IMR-90 (cell line): ENCODE measurements around the gene ABHD16A. TPM values are rescaled to one million over a fixed set of nuclear protein-coding genes. Genes with fewer than 3 reads are reported as not detected.
A peak's percentile ranks its signal among the peaks of the same experiment; 100 is the strongest.

Source experiments
- ATAC-seq: fragments of 200-7000 bp; cut with Tn5 transposase; 2 replicates; pipeline ENCODE4 v1.9.1; 2020; ENCODE audit warnings: low read depth, mild to moderate bottlenecking, moderate library complexity
- BruUV-seq: library from RNA; stranded (reverse); fragments of 400-500 nt; replicated peaks from 2 replicates; lab custom pipeline; 2021; lab: Mats Ljungman, UMichigan
- CTCF ChIA-PET: fragments of 300-600 bp; formaldehyde crosslinking; extraction: SDS; loops from one replicate; lab custom pipeline; 2021; ENCODE audit warnings: antibody characterized with exemption; lab: Yijun Ruan, JAX
- POLR2A ChIA-PET: fragments of 300-600 bp; sonication (Branson Sonifier 250); formaldehyde crosslinking; loops from one replicate; lab custom pipeline; 2022; ENCODE audit warnings: antibody characterized with exemption; ENCODE audit not compliant: unreplicated experiment; lab: Charles Lee
- DNase-seq: peaks from one replicate; pipeline ENCODE4 v3.0.0; 2013
- H2AFZ ChIP-seq: replicated peaks from 2 replicates; pipeline ENCODE3; 2013; ENCODE audit warnings: low read length, mild to moderate bottlenecking; ENCODE audit not compliant: poor library complexity
- H2AK5ac ChIP-seq: 2 replicates; pipeline ENCODE4 v1.6.1; 2013; ENCODE audit warnings: low read depth, low read length, inconsistent platforms
- H2AK9ac ChIP-seq: replicated peaks from 2 replicates; pipeline ENCODE3; 2013; ENCODE audit warnings: mild to moderate bottlenecking, low read depth, low read length, moderate library complexity; ENCODE audit not compliant: poor library complexity
- H2BK120ac ChIP-seq: 2 replicates; pipeline ENCODE4 v1.6.1; 2013; ENCODE audit warnings: low read depth, low read length, inconsistent platforms
- H2BK15ac ChIP-seq: 3 replicates; pipeline ENCODE4 v1.6.1; 2013; ENCODE audit warnings: low read depth, low read length, inconsistent platforms
- H2BK20ac ChIP-seq: 2 replicates; pipeline ENCODE4 v1.6.1; 2013; ENCODE audit warnings: low read depth, mild to moderate bottlenecking, inconsistent platforms, low read length, moderate library complexity
- H2BK5ac ChIP-seq: 2 replicates; pipeline ENCODE4 v1.6.1; 2013; ENCODE audit warnings: mild to moderate bottlenecking, low read depth, low read length, inconsistent platforms; ENCODE audit not compliant: poor library complexity, severe bottlenecking
- H3K14ac ChIP-seq: replicated peaks from 2 replicates; pipeline ENCODE4 v1.6.1; 2013; ENCODE audit warnings: low read depth, low read length, inconsistent platforms
- H3K18ac ChIP-seq: 2 replicates; pipeline ENCODE4 v1.6.1; 2013; ENCODE audit warnings: low read depth, low read length, control low read depth
- H3K23ac ChIP-seq: 2 replicates; pipeline ENCODE4 v1.6.1; 2013; ENCODE audit warnings: low read depth, low read length, inconsistent platforms
- H3K27ac ChIP-seq: 2 replicates; pipeline ENCODE4 v1.5.1; 2013; ENCODE audit warnings: mild to moderate bottlenecking, control low read depth, low read length; ENCODE audit not compliant: insufficient read depth
- H3K27me3 ChIP-seq: 2 replicates; pipeline ENCODE4 v1.6.1; 2013; ENCODE audit warnings: low read length; ENCODE audit not compliant: control insufficient read depth, insufficient read depth
- H3K36me3 ChIP-seq: 2 replicates; pipeline ENCODE4 v1.6.1; 2013; ENCODE audit warnings: low read length, mixed read lengths; ENCODE audit not compliant: control insufficient read depth, insufficient read depth
- H3K4ac ChIP-seq: 2 replicates; pipeline ENCODE4 v1.6.1; 2013; ENCODE audit warnings: low read depth, low read length, inconsistent platforms
- H3K4me1 ChIP-seq: 2 replicates; pipeline ENCODE4 v1.6.1; 2013; ENCODE audit warnings: low read length, mixed read lengths; ENCODE audit not compliant: control insufficient read depth, insufficient read depth
- H3K4me2 ChIP-seq: 2 replicates; pipeline ENCODE4 v1.6.1; 2013; ENCODE audit warnings: low read depth, mild to moderate bottlenecking, control low read depth, low read length, moderate library complexity
- H3K4me3 ChIP-seq: 2 replicates; pipeline ENCODE4 v1.5.1; 2013; ENCODE audit warnings: low read depth, mild to moderate bottlenecking, control low read depth, low read length, moderate library complexity; ENCODE audit not compliant: insufficient read depth
- H3K56ac ChIP-seq: 2 replicates; pipeline ENCODE4 v1.6.1; 2013; ENCODE audit warnings: low read length, inconsistent platforms; ENCODE audit not compliant: insufficient read depth; ENCODE audit errors: extremely low read depth
- H3K79me1 ChIP-seq, 2 experiments: 2 replicates each; pipeline ENCODE4 v1.6.1; 2013; ENCODE audit warnings: low read length in 2 of 2, inconsistent platforms in 1 of 2, low read depth in 1 of 2
- H3K9ac ChIP-seq: 2 replicates; pipeline ENCODE4 v1.6.1; 2013; ENCODE audit warnings: low read depth, low read length, control low read depth
- H3K9me1 ChIP-seq: 2 replicates; pipeline ENCODE4 v1.6.1; 2013; ENCODE audit warnings: low read length, inconsistent platforms; ENCODE audit not compliant: insufficient read depth
- H3K9me3 ChIP-seq: 2 replicates; pipeline ENCODE4 v1.6.1; 2013; ENCODE audit warnings: low read length; ENCODE audit not compliant: control insufficient read depth, insufficient read depth
- H4K20me1 ChIP-seq: 2 replicates; pipeline ENCODE4 v1.6.1; 2013; ENCODE audit warnings: low read length, inconsistent platforms; ENCODE audit not compliant: insufficient read depth
- H4K5ac ChIP-seq: 2 replicates; pipeline ENCODE4 v1.6.1; 2013; ENCODE audit warnings: mild to moderate bottlenecking, low read depth, low read length, control low read depth
- H4K8ac ChIP-seq, 2 experiments: 2 replicates each; pipeline ENCODE4 v1.6.1; 2013; ENCODE audit warnings: low read depth in 2 of 2, low read length in 2 of 2, control low read depth in 1 of 2, inconsistent platforms in 1 of 2
- H4K91ac ChIP-seq: 2 replicates; pipeline ENCODE4 v1.6.1; 2013; ENCODE audit warnings: low read depth, low read length, inconsistent platforms; ENCODE audit not compliant: insufficient read depth
- BHLHE40 ChIP-seq: fragments of 150-350 bp; IDR thresholded peaks from 2 replicates; pipeline ENCODE4 v1.6.1; 2016; ENCODE audit warnings: mild to moderate bottlenecking, low read depth, low read length
- CEBPB ChIP-seq: IDR thresholded peaks from 2 replicates; pipeline ENCODE4 v1.6.1; 2012; ENCODE audit warnings: low read depth, low read length, improper control_type of control experiment
- CHD1 ChIP-seq: IDR thresholded peaks from 2 replicates; pipeline ENCODE4 v1.6.1; 2012; ENCODE audit warnings: low read depth, low read length, improper control_type of control experiment
- CTCF ChIP-seq: conservative IDR thresholded peaks from 2 replicates; pipeline ENCODE4 v1.5.1; 2012; ENCODE audit warnings: mild to moderate bottlenecking, low read depth, low read length, improper control_type of control experiment
- FOS ChIP-seq: fragments of 150-350 bp; IDR thresholded peaks from 2 replicates; pipeline ENCODE4 v1.6.1; 2016; ENCODE audit warnings: low read depth, low read length
- MAFK ChIP-seq: IDR thresholded peaks from 2 replicates; pipeline ENCODE4 v1.6.1; 2012; ENCODE audit warnings: low read depth, low read length, improper control_type of control experiment
- MAZ ChIP-seq: IDR thresholded peaks from 2 replicates; pipeline ENCODE4 v1.6.1; 2012; ENCODE audit warnings: low read depth, mild to moderate bottlenecking, low read length, improper control_type of control experiment, moderate library complexity, borderline replicate concordance
- NFE2L2 ChIP-seq: fragments of 150-350 bp; IDR thresholded peaks from 2 replicates; pipeline ENCODE4 v1.6.1; 2016; ENCODE audit warnings: low read depth, mild to moderate bottlenecking, low read length
- POLR2A ChIP-seq: IDR thresholded peaks from 2 replicates; pipeline ENCODE4 v1.6.1; 2012; ENCODE audit warnings: mild to moderate bottlenecking, low read depth, low read length
- RAD21 ChIP-seq: IDR thresholded peaks from 2 replicates; pipeline ENCODE4 v1.6.1; 2012; ENCODE audit warnings: low read length, improper control_type of control experiment
- RCOR1 ChIP-seq: IDR thresholded peaks from 2 replicates; pipeline ENCODE4 v1.6.1; 2012; ENCODE audit warnings: mild to moderate bottlenecking, low read length, improper control_type of control experiment; ENCODE audit not compliant: insufficient replicate concordance
- RFX5 ChIP-seq: IDR thresholded peaks from 2 replicates; pipeline ENCODE4 v1.8.0; 2012; ENCODE audit warnings: low read depth, mild to moderate bottlenecking, low read length, moderate library complexity
- SMC3 ChIP-seq: fragments of 150-350 bp; IDR thresholded peaks from 2 replicates; pipeline ENCODE4 v1.6.1; 2016; ENCODE audit warnings: low read depth, mild to moderate bottlenecking, antibody characterized with exemption, low read length, moderate library complexity
- USF2 ChIP-seq: fragments of 150-350 bp; IDR thresholded peaks from 2 replicates; pipeline ENCODE4 v1.6.1; 2017; ENCODE audit warnings: mild to moderate bottlenecking, antibody characterized with exemption, low read length, low read depth
- WGBS, 2 experiments: methylation state at CpG; one replicate each; pipeline versions ENCODE4 v1.1.5 to v1.1.7; 2013; ENCODE audit warnings: missing lambda C conversion rate in 2 of 2; ENCODE audit not compliant: insufficient read length in 1 of 2; ENCODE audit errors: extremely low coverage in 2 of 2; 5-methylcytosine and 5-hydroxymethylcytosine counted together
- dilution Hi-C: fragments of 300-500 bp; cut with HindIII; formaldehyde crosslinking; loops from one replicate; pipeline ENCODE4 v1.14.3; 2018; ENCODE audit warnings: low sequenced_read_pairs; ENCODE audit not compliant: unreplicated experiment
- in situ Hi-C: fragments of 300-500 bp; cut with MboI; formaldehyde crosslinking; loops from 3 replicates; pipeline ENCODE4 v1.14.3; 2019; ENCODE audit warnings: low sequenced_read_pairs, inconsistent platforms, mixed read lengths
- intact Hi-C: fragments of 100-400 bp; cut with micrococcal nuclease; formaldehyde crosslinking; loops from 2 replicates; pipeline ENCODE4 v1.10.0; 2022
- polyA plus RNA-seq, 3 experiments: library from polyadenylated mRNA; depleted of rRNA; stranded (reverse); fragments of >200 nt; gene quantifications; 2 replicates each; pipeline ENCODE4 v1.2.3, GENCODE V29; 2012; ENCODE audit warnings: low replicate concordance in 1 of 3
- total RNA-seq: library from RNA; depleted of rRNA; stranded (reverse); fragments of >200 nt; gene quantifications from 2 replicates; pipeline ENCODE4 v1.2.3, GENCODE V29; 2012
- TF ChIP-seq, protein P1 (sequence below): fragments of 150-350 bp; IDR thresholded peaks from 2 replicates; pipeline ENCODE4 v1.6.1; 2016; ENCODE audit warnings: low read depth, mild to moderate bottlenecking, low read length, moderate library complexity, borderline replicate concordance

The ABHD16A gene
- total and polyA plus RNA-seq, 2 of the 4 experiments (the other 2 are of a cell fraction) = 31.5 to 35.1 TPM

DNA sequence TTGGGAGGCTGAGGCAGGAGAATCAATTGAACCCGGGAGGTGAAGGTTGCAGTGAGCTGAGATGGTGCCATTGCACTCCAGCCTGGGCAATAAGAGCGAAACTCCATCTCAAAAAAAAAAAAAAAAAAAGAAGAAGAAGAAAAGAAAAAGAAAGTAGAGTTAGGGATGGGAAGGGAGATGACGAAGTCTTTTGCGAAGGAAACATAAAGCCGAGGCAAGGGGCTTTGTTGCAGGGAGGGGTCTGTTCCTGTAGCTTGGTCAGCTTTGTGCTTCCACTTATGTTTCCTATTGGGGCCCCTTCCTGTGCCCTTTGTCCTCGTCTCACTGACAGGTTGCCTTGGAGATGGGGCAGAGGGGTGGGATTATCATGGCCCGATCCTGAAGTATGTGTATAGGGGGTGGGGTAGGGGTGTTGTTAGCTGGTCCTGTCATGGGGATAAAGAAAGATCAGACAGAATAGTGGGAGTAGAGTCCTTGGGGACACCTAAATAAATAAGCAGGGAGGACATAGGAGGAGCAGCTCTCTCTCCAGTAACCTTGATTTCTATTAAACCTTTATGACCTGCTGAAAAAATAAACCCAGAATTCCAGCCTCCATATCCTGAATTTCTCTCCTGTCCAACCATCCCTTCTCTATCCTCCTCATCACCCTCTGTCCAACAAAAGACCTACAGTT lies 34.3 kb upstream of the ABHD16A start:
- H4K8ac ChIP-seq = peak overlapping the region; percentile 63 to 95; a peak in 3 of 4 replicates
- H2AK5ac ChIP-seq = peak overlapping the region; percentile 70
- H3K4me2 ChIP-seq = peak overlapping the region; percentile 68
- H3K14ac ChIP-seq = peak overlapping the region; percentile 95
- no peak overlapping the region for H3K4me3 ChIP-seq
- H2BK15ac ChIP-seq = peak overlapping the region; percentile 71; the same call in 1 of the 3 replicates
- ChIA-PET CTCF (interaction anchor here (0.6 to 1.3 kb wide), 7 partner anchors 10 to 49 kb away, joined by 3 to 7 read pairs (median 3); partner anchors contain the start of gene ABHD16A), POLR2A (no interaction called here)
- H2BK20ac ChIP-seq = peak overlapping the region; percentile 76; the same call in 1 of the 2 replicates
- H2AFZ ChIP-seq = no peak overlapping the region
- intact Hi-C loops = no loop called here
- peak overlapping the region; percentile 60; the same call in 1 of the 2 replicates for H3K18ac ChIP-seq
- no peak for DNase-seq
- TF ChIP-seq USF2 (no peak), CEBPB (no peak), RCOR1 (no peak), NFE2L2 (no peak), CHD1 (no peak), BHLHE40 (no peak), RAD21 (no peak), SMC3 (no peak), POLR2A (no peak), MAZ (no peak), MAFK (no peak), RFX5 (no peak), FOS (no peak), CTCF (no peak)
- TF ChIP-seq, protein P1, sequence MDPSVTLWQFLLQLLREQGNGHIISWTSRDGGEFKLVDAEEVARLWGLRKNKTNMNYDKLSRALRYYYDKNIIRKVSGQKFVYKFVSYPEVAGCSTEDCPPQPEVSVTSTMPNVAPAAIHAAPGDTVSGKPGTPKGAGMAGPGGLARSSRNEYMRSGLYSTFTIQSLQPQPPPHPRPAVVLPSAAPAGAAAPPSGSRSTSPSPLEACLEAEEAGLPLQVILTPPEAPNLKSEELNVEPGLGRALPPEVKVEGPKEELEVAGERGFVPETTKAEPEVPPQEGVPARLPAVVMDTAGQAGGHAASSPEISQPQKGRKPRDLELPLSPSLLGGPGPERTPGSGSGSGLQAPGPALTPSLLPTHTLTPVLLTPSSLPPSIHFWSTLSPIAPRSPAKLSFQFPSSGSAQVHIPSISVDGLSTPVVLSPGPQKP = no peak
- H4K20me1 ChIP-seq = peaks cover 21% of the 10 kb centered on the region
- H2BK120ac ChIP-seq = peak overlapping the region; percentile 79
- H4K91ac ChIP-seq = peak overlapping the region; percentile 86
- H3K9me3 ChIP-seq = no peaks in the 10 kb centered on the region
- peaks cover 18% of the 10 kb centered on the region for H3K9me1 ChIP-seq
- 27 to 100% methylated on average over 2 of the region's 7 CpGs for WGBS, 2 experiments
- H3K36me3 ChIP-seq = peaks cover 19% of the 10 kb centered on the region
- dilution Hi-C loops = no loop called here
- H3K56ac ChIP-seq = peak overlapping the region; percentile 36
- peak overlapping the region; percentile 28; the same call in 1 of the 2 replicates for H3K9ac ChIP-seq
- H3K79me1 ChIP-seq = peaks cover 13 to 75% of the 10 kb centered on the region in 2 experiments; a peak in 3 of 4 replicates
- H3K27ac ChIP-seq = peak overlapping the region; percentile 65
- H3K27me3 ChIP-seq = no peaks in the 10 kb centered on the region
- peak overlapping the region; percentile 92 for H2BK5ac ChIP-seq
- H2AK9ac ChIP-seq = peak overlapping the region; percentile 94
- H4K5ac ChIP-seq = peak overlapping the region; percentile 81
- H3K4ac ChIP-seq = peak overlapping the region; percentile 90
- in situ Hi-C loops = no loop called here
- peaks cover 18% of the 10 kb centered on the region for H3K4me1 ChIP-seq
- BruUV-seq = no TSS peak
- peak overlapping the region; percentile 77; the same call in 1 of the 2 replicates for H3K23ac ChIP-seq
- no peak for ATAC-seq
